ENCODE results near the gene HPD.

The HPD gene

DNA sequence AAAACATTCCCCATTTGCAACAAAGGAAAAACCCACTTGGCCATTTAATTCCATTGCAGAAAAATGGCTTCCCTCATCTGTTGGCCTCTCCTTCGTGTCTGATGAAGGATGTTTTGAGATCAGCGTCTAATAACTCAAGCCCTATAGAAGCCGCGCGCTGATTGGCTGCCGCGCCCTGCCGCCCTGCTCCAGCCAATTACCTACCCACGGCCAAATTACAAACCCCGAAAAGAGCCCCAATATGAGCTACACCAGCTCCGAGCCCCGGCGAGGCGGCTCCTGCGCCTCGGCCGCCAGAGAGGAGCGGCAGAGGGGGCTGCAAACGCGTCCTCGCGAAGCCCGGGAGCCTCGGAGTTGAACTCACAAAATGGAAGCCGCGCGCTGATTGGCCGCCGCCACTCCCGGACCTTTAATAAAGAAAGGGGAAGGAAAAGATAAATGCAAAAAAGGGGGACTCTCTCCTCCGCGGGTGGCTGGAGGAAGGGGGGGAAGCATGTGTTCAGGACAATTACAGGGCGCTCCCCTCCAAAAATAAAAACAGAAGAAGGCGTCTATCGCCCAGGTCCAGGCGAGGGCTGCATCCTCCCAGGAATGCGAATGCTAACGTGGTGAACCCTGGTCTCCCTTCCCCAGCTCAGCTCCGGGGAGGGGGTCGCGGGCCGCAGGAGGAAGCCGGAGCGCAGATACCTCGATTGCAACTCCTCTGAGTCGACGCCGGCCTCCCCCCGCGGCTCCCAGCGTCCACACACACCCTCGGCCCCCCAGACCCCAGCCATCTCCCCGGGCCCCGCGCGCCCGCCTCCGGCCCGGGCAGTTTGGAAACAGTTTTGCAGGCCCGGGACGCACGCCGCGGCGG, 55.6 kb downstream of the HPD start:
- peak; percentile 60 for ATAC-seq
- TF ChIP-seq RARB (CRISPR knock-in tag; IDR thresholded peaks at IDR 0.05): 0 out of 2 replicates have a peak, but pooled peaks have one; percentile 51
- TF ChIP-seq BACH2 (CRISPR knock-in tag; IDR thresholded peaks at IDR 0.05; ENCODE audit: borderline replicate concordance): no peak
- TF ChIP-seq TOX (CRISPR knock-in tag; IDR thresholded peaks at IDR 0.05; ENCODE audit: borderline replicate concordance): 0 out of 2 replicates have a peak, but pooled peaks have one; percentile 67
- TF ChIP-seq ZC3H10 (CRISPR knock-in tag; IDR thresholded peaks at IDR 0.05): no peak
- no peak for TF ChIP-seq ZNF8 (CRISPR knock-in tag; IDR thresholded peaks at IDR 0.05)
- TF ChIP-seq PPARA (CRISPR knock-in tag; IDR thresholded peaks at IDR 0.05; ENCODE audit: borderline replicate concordance): no peak
- TF ChIP-seq, protein P1, sequence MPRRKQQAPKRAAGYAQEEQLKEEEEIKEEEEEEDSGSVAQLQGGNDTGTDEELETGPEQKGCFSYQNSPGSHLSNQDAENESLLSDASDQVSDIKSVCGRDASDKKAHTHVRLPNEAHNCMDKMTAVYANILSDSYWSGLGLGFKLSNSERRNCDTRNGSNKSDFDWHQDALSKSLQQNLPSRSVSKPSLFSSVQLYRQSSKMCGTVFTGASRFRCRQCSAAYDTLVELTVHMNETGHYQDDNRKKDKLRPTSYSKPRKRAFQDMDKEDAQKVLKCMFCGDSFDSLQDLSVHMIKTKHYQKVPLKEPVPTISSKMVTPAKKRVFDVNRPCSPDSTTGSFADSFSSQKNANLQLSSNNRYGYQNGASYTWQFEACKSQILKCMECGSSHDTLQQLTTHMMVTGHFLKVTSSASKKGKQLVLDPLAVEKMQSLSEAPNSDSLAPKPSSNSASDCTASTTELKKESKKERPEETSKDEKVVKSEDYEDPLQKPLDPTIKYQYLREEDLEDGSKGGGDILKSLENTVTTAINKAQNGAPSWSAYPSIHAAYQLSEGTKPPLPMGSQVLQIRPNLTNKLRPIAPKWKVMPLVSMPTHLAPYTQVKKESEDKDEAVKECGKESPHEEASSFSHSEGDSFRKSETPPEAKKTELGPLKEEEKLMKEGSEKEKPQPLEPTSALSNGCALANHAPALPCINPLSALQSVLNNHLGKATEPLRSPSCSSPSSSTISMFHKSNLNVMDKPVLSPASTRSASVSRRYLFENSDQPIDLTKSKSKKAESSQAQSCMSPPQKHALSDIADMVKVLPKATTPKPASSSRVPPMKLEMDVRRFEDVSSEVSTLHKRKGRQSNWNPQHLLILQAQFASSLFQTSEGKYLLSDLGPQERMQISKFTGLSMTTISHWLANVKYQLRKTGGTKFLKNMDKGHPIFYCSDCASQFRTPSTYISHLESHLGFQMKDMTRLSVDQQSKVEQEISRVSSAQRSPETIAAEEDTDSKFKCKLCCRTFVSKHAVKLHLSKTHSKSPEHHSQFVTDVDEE (CRISPR knock-in tag; IDR thresholded peaks at IDR 0.05): 0 out of 2 replicates have a peak, but pooled peaks have one; percentile 52
- 0 out of 2 replicates have a peak, but pooled peaks have one; percentile 79 for TF ChIP-seq GLIS3 (CRISPR knock-in tag; IDR thresholded peaks at IDR 0.05)
- no peak for TF ChIP-seq ZNF70 (CRISPR knock-in tag; IDR thresholded peaks at IDR 0.05)
- TF ChIP-seq, protein P2, sequence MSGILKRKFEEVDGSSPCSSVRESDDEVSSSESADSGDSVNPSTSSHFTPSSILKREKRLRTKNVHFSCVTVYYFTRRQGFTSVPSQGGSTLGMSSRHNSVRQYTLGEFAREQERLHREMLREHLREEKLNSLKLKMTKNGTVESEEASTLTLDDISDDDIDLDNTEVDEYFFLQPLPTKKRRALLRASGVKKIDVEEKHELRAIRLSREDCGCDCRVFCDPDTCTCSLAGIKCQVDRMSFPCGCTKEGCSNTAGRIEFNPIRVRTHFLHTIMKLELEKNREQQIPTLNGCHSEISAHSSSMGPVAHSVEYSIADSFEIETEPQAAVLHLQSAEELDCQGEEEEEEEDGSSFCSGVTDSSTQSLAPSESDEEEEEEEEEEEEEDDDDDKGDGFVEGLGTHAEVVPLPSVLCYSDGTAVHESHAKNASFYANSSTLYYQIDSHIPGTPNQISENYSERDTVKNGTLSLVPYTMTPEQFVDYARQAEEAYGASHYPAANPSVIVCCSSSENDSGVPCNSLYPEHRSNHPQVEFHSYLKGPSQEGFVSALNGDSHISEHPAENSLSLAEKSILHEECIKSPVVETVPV (CRISPR knock-in tag; IDR thresholded peaks at IDR 0.05): no peak

DNA sequence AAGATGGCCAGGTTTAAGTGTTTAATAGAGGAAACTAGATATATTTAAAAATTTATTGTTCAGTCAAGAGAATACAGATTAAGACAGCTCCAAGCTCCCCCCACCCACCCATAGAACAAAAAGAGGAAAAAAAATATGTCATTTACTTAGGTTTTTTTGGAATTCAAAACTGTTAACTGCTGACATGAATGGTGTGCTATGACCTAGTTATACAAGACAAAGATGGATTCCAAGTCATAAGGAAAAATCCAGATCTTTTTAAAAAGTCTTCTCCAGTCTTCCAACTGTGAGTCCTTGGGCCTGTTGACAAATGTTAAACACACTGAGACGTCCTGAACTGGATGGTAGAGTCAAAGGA, 56.2 kb downstream of the HPD start:
- ATAC-seq: no peak
- TF ChIP-seq PPARA (CRISPR knock-in tag; IDR thresholded peaks at IDR 0.05; ENCODE audit: borderline replicate concordance) (0 out of 2 replicates have a peak, but pooled peaks have one; percentile 39), ZFP3 (CRISPR knock-in tag; IDR thresholded peaks at IDR 0.05) (0 out of 2 replicates have a peak, but pooled peaks have one; percentile 47), ZFP30 (CRISPR knock-in tag; IDR thresholded peaks at IDR 0.05) (0 out of 2 replicates have a peak, but pooled peaks have one; percentile 27), BACH2 (CRISPR knock-in tag; IDR thresholded peaks at IDR 0.05; ENCODE audit: borderline replicate concordance) (no peak), TOX (CRISPR knock-in tag; IDR thresholded peaks at IDR 0.05; ENCODE audit: borderline replicate concordance) (no peak; the same call in 1 of the 2 replicates), ZNF8 (CRISPR knock-in tag; IDR thresholded peaks at IDR 0.05) (peak; percentile 16; the same call in 1 of the 2 replicates)
- TF ChIP-seq, protein P3, sequence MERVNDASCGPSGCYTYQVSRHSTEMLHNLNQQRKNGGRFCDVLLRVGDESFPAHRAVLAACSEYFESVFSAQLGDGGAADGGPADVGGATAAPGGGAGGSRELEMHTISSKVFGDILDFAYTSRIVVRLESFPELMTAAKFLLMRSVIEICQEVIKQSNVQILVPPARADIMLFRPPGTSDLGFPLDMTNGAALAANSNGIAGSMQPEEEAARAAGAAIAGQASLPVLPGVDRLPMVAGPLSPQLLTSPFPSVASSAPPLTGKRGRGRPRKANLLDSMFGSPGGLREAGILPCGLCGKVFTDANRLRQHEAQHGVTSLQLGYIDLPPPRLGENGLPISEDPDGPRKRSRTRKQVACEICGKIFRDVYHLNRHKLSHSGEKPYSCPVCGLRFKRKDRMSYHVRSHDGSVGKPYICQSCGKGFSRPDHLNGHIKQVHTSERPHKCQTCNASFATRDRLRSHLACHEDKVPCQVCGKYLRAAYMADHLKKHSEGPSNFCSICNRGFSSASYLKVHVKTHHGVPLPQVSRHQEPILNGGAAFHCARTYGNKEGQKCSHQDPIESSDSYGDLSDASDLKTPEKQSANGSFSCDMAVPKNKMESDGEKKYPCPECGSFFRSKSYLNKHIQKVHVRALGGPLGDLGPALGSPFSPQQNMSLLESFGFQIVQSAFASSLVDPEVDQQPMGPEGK (CRISPR knock-in tag; IDR thresholded peaks at IDR 0.05; ENCODE audit: borderline replicate concordance): peak; percentile 63; the same call in 1 of the 2 replicates

DNA sequence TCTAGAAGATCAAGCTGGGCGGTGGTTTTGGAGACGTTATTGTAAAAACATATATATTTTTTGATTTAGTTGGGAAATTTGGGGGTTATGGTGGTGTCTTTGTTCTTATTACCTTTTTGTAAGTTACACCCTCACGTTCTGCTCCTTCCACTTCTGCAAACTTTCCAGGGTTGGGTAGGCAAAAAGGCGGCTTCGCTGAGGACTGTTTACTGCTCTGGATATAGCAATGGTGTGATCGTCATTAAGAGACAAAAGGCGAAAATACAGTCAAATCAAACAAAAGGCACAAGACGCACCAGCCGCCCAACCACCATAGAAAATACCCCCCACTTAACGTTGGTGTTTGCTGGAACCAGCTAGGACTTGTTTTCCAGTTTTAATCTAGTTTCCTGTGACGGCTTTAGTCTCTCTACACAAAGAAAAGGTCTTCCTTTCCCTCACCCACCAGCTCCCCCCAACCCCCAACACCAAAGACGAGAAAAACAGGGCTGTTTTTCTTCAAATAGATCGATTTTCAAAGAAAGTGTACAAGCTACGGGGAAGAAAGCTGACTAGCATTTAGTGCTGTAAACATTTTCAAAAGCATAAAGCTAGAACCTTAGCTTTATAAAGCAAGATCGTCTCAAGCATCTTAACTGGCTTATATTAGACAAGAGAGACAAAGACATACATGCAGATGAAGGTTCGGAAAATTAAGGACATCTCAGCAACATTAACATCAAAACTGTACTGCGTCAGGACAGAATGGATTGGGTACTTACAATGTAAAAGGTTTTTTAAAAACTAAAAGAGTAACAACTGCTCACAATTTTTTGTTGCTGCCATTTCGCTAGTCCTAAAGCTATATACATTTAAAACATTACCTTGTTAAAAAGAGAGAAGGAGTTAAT, 56.8 kb downstream of the HPD start:
- ATAC-seq: no peak
- TF ChIP-seq BACH2 (CRISPR knock-in tag; IDR thresholded peaks at IDR 0.05; ENCODE audit: borderline replicate concordance): no peak
- 0 out of 2 replicates have a peak, but pooled peaks have one; percentile 32 for TF ChIP-seq ZC3H10 (CRISPR knock-in tag; IDR thresholded peaks at IDR 0.05)
- no peak for TF ChIP-seq SNAI2 (CRISPR knock-in tag; IDR thresholded peaks at IDR 0.05)
- TF ChIP-seq ARNTL (CRISPR knock-in tag; IDR thresholded peaks at IDR 0.05; ENCODE audit: borderline replicate concordance, low read depth): no peak
- no peak for TF ChIP-seq ZNF8 (CRISPR knock-in tag; IDR thresholded peaks at IDR 0.05)
- TF ChIP-seq, protein P3 (CRISPR knock-in tag; IDR thresholded peaks at IDR 0.05; ENCODE audit: borderline replicate concordance): 0 out of 2 replicates have a peak, but pooled peaks have one; percentile 15
- peak; percentile 43; the same call in 1 of the 2 replicates for TF ChIP-seq TOX (CRISPR knock-in tag; IDR thresholded peaks at IDR 0.05; ENCODE audit: borderline replicate concordance)
- TF ChIP-seq ZFP3 (CRISPR knock-in tag; IDR thresholded peaks at IDR 0.05): no peak
- TF ChIP-seq, protein P4, sequence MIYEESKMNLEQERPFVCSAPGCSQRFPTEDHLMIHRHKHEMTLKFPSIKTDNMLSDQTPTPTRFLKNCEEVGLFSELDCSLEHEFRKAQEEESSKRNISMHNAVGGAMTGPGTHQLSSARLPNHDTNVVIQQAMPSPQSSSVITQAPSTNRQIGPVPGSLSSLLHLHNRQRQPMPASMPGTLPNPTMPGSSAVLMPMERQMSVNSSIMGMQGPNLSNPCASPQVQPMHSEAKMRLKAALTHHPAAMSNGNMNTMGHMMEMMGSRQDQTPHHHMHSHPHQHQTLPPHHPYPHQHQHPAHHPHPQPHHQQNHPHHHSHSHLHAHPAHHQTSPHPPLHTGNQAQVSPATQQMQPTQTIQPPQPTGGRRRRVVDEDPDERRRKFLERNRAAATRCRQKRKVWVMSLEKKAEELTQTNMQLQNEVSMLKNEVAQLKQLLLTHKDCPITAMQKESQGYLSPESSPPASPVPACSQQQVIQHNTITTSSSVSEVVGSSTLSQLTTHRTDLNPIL (CRISPR knock-in tag; IDR thresholded peaks at IDR 0.05; ENCODE audit: low read depth): no peak
- TF ChIP-seq ZNF70 (CRISPR knock-in tag; IDR thresholded peaks at IDR 0.05): no peak
- TF ChIP-seq PPARA (CRISPR knock-in tag; IDR thresholded peaks at IDR 0.05; ENCODE audit: borderline replicate concordance): no peak
- TF ChIP-seq CSDC2 (CRISPR knock-in tag; IDR thresholded peaks at IDR 0.05): no peak
